B cell (primary cell): ENCODE measurements around the gene ULK4. TPM values are rescaled to one million over a fixed set of nuclear protein-coding genes. Genes with fewer than 3 reads are reported as not detected.

Experiments
- ATAC-seq: fragments of 200-7000 bp; cut with Tn5 transposase; one replicate; pipeline ENCODE4 v1.10.0; 2021; ENCODE audit warnings: low read depth, mild to moderate bottlenecking, moderate number of reproducible peaks, moderate library complexity
- CTCF ChIA-PET: fragments of 350-600 bp; sonication (Branson Sonifier 250); formaldehyde crosslinking; loops from one replicate; lab custom pipeline; 2021; ENCODE audit warnings: antibody characterized with exemption, inconsistent platforms; lab: Charles Lee
- POLR2A ChIA-PET: fragments of 350-600 bp; sonication (Branson Sonifier 250); formaldehyde crosslinking; loops from one replicate; lab custom pipeline; 2021; ENCODE audit warnings: antibody characterized with exemption; lab: Charles Lee
- DNase-seq: peaks from one replicate; pipeline ENCODE4 v3.0.0; 2013
- H2AFZ ChIP-seq: 2 replicates; pipeline ENCODE4 v1.6.1; 2012; ENCODE audit warnings: mild to moderate bottlenecking, low read depth, low read length; ENCODE audit not compliant: insufficient read depth, poor library complexity, severe bottlenecking
- H3K27ac ChIP-seq, 2 donors: 1 replicate in 1 of 2; 2 replicates in 1 of 2; pipeline ENCODE4 v1.5.1; 2012 to 2013; ENCODE audit warnings: low read length in 2 of 2, mild to moderate bottlenecking in 2 of 2, moderate library complexity in 1 of 2
- H3K27me3 ChIP-seq, 4 experiments: fragments of 200-600 bp in 1 of 4; sonication (generic) in 1 of 4; replicated peaks in 1 of 4; 1 replicate in 2 of 4; 2 replicates in 2 of 4; pipeline versions ENCODE4 v1.6.1 to v1.7.0; 2013 to 2016; ENCODE audit warnings: low read length in 3 of 4, mild to moderate bottlenecking in 2 of 4, mixed read lengths in 1 of 4, moderate library complexity in 1 of 4; ENCODE audit not compliant: insufficient read depth in 4 of 4, control insufficient read depth in 3 of 4; ENCODE audit errors: control extremely low read depth in 1 of 4
- H3K36me3 ChIP-seq, 2 experiments: replicated peaks in 1 of 2; 1 replicate in 1 of 2; 2 replicates in 1 of 2; pipeline versions ENCODE4 v1.6.1 to v1.7.1; 2013; ENCODE audit warnings: low read length in 1 of 2; ENCODE audit not compliant: insufficient read depth in 2 of 2, control insufficient read depth in 1 of 2; ENCODE audit errors: control extremely low read depth in 1 of 2, extremely low read depth in 1 of 2
- H3K4me1 ChIP-seq, 2 donors: fragments of 200-600 bp in 1 of 2; sonication (generic) in 1 of 2; 1 replicate in 1 of 2; 2 replicates in 1 of 2; pipeline versions ENCODE4 v1.5.1 to v1.6.1; 2013 to 2017; ENCODE audit warnings: low read length in 2 of 2; ENCODE audit not compliant: control insufficient read depth in 2 of 2, insufficient read depth in 2 of 2
- H3K4me2 ChIP-seq: replicated peaks from 2 replicates; pipeline ENCODE3; 2012; ENCODE audit warnings: mild to moderate bottlenecking, low read depth, low read length; ENCODE audit not compliant: poor library complexity, severe bottlenecking
- H3K4me3 ChIP-seq, 5 experiments: fragments of 200-600 bp in 1 of 5; sonication (generic) in 1 of 5; 1 replicate in 3 of 5; 2 replicates in 2 of 5; pipeline versions ENCODE4 v1.5.1 to v1.7.0; 2011 to 2016; ENCODE audit warnings: low read length in 4 of 5, mild to moderate bottlenecking in 4 of 5, low read depth in 2 of 5, control low read depth in 1 of 5, moderate library complexity in 1 of 5; ENCODE audit not compliant: insufficient read depth in 1 of 5; ENCODE audit errors: control extremely low read depth in 1 of 5, extremely low read depth in 1 of 5
- H3K79me2 ChIP-seq: fragments of 200-600 bp; sonication (generic); one replicate; pipeline ENCODE4 v1.6.0; 2016; ENCODE audit warnings: low read length; ENCODE audit not compliant: control insufficient read depth, insufficient read depth
- H3K9ac ChIP-seq: fragments of 200-600 bp; sonication (generic); 2 replicates; pipeline ENCODE4 v1.6.1; 2017; ENCODE audit warnings: mild to moderate bottlenecking, low read length, moderate library complexity
- H3K9me3 ChIP-seq, 3 donors: one replicate each; pipeline versions ENCODE4 v1.6.1 to v1.7.1; 2013; ENCODE audit warnings: low read length in 2 of 3; ENCODE audit not compliant: control insufficient read depth in 2 of 3, insufficient read depth in 1 of 3; ENCODE audit errors: control extremely low read depth in 1 of 3
- H4K20me1 ChIP-seq: 2 replicates; pipeline ENCODE4 v1.6.0; 2012; ENCODE audit warnings: mild to moderate bottlenecking, low read length; ENCODE audit not compliant: insufficient read depth, control insufficient read depth, poor library complexity, severe bottlenecking
- H3K27ac Mint-ChIP-seq: one replicate; pipeline ENCODE4 v1.8.0; 2021; ENCODE audit warnings: mixed read lengths
- H3K27me3 Mint-ChIP-seq: one replicate; pipeline ENCODE4 v1.8.0; 2021; ENCODE audit warnings: mixed read lengths
- H3K4me1 Mint-ChIP-seq: one replicate; pipeline ENCODE4 v1.8.0; 2021; ENCODE audit warnings: mixed read lengths
- H3K4me3 Mint-ChIP-seq: one replicate; pipeline ENCODE4 v1.8.0; 2021; ENCODE audit warnings: mixed read lengths
- H3K9me3 Mint-ChIP-seq: one replicate; pipeline ENCODE4 v1.8.0; 2022; ENCODE audit warnings: mixed read lengths; ENCODE audit not compliant: insufficient read depth
- EZH2 ChIP-seq: IDR thresholded peaks from 2 replicates; pipeline ENCODE4 v1.6.1; 2012; ENCODE audit warnings: borderline replicate concordance, low read depth, mild to moderate bottlenecking, moderate library complexity, low read length; ENCODE audit not compliant: insufficient read depth, poor library complexity, severe bottlenecking
- WGBS: methylation state at CpG from one replicate; pipeline ENCODE4 v1.1.5; 2013; ENCODE audit warnings: missing lambda C conversion rate; ENCODE audit not compliant: insufficient coverage; 5-methylcytosine and 5-hydroxymethylcytosine counted together
- intact Hi-C: fragments of 100-400 bp; cut with micrococcal nuclease; formaldehyde crosslinking; loops from one replicate; pipeline ENCODE4 v1.10.0; 2022
- polyA plus RNA-seq: library from polyadenylated mRNA; depleted of rRNA; stranded (reverse); fragments of >200 nt; gene quantifications from 2 replicates; pipeline ENCODE4 v1.2.3, GENCODE V29; 2012
- total RNA-seq, 2 donors: library from RNA; stranded (reverse); fragments of 120-200 nt in 1 of 2; gene quantifications; 1 replicate in 1 of 2; 2 replicates in 1 of 2; pipeline versions ENCODE4 v1.2.3 to v1.2.4, GENCODE V29; 2013 to 2022
- TF ChIP-seq, protein P1 (sequence below): fragments of 200-600 bp; IDR thresholded peaks from one replicate; pipeline ENCODE4 v1.8.0; 2022; ENCODE audit warnings: antibody characterized with exemption, mild to moderate bottlenecking

ULK4 gene
- total and polyA plus RNA-seq, 2 donors (not counting 1 experiment from before 2014, with no cell fraction given), result 5.2 to 33.7 TPM

DNA sequence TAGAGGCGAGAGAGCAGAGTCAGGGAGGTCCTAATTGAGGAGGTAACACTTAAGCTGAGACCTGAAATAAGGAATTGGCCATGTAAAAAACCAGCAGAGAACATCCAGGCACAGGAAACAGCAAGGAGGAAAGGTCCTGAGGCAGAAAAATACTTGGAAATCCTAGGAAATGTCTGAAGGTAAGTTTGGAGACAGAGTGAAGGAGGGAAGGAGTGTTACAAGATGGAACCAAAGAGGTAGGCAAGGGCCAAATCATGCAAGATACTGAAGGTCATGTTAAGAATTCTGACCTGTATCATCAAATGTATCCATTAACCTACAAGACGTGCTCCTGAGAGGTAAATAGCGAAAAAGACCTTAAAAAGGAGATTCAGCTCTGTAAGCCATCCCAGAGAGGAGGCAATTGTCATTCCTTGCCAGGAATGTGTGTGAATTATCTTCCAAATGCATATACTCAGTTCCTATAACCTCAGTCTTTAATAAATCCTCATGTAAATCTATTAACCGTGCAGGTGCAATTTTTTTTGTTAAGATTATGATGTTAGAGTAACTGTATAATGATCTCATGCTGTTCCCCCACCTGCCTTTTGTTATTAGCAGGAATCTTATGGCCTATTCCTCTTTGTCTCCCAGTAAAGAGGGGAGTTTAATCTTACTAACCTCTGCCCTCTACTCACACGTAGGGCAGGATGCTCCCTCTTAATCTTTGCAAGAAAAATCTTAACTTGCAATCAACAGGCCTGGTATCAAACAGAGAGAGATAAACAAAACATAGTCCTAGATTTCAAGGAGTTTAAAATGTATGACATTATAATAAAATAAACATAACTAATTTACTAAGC lies 166.9 kb downstream of the ULK4 start:
- Mint-ChIP-seq H3K4me3 (no peak overlapping the region), H3K4me1 (no peaks in the 10 kb centered on the region), H3K9me3 (no peaks in the 10 kb centered on the region), H3K27me3 (no peaks in the 10 kb centered on the region), H3K27ac (no peak overlapping the region)
- intact Hi-C loops, result no loop called here
- ATAC-seq (no peak), DNase-seq (no peak)
- H3K4me3 ChIP-seq, result no peak overlapping the region
- no peak overlapping the region for H3K27ac ChIP-seq
- TF ChIP-seq EZH2, result no peak
- TF ChIP-seq, protein P1, sequence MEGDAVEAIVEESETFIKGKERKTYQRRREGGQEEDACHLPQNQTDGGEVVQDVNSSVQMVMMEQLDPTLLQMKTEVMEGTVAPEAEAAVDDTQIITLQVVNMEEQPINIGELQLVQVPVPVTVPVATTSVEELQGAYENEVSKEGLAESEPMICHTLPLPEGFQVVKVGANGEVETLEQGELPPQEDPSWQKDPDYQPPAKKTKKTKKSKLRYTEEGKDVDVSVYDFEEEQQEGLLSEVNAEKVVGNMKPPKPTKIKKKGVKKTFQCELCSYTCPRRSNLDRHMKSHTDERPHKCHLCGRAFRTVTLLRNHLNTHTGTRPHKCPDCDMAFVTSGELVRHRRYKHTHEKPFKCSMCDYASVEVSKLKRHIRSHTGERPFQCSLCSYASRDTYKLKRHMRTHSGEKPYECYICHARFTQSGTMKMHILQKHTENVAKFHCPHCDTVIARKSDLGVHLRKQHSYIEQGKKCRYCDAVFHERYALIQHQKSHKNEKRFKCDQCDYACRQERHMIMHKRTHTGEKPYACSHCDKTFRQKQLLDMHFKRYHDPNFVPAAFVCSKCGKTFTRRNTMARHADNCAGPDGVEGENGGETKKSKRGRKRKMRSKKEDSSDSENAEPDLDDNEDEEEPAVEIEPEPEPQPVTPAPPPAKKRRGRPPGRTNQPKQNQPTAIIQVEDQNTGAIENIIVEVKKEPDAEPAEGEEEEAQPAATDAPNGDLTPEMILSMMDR, result no peak
- no peak overlapping the region for H3K4me2 ChIP-seq
- no peaks in the 10 kb centered on the region for H3K79me2 ChIP-seq
- H3K4me1 ChIP-seq, result no peaks in the 10 kb centered on the region
- CTCF ChIA-PET, result no interaction called here
- H3K27me3 ChIP-seq, result no peaks in the 10 kb centered on the region
- no peaks in the 10 kb centered on the region for H3K36me3 ChIP-seq
- POLR2A ChIA-PET, result no interaction called here
- no peak overlapping the region for H3K9ac ChIP-seq
- no peaks in the 10 kb centered on the region for H3K9me3 ChIP-seq
- H4K20me1 ChIP-seq, result no peaks in the 10 kb centered on the region
- WGBS, result no CpG with 5 or more reads among the region's 5 CpGs
- H2AFZ ChIP-seq, result no peak overlapping the region

DNA sequence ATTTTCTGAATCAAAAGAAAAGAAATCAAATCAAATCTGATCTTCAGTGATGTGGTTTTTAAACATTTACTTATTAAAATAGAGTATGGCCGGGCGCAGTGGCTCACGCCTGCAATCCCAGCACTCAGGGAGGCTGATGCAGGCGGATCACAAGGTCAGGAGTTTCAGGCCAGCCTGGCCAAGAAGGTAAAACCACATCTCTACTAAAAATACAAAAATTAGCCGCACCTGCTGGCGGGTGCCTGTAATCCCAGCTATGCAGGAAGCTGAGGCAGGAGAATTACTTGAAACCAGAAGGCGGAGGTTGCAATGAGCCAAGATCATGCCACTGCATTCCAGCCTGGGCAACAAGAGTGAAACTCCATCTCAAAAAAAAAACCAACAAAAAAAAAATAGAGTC lies 169.1 kb downstream of the ULK4 start:
- H3K4me1 ChIP-seq, result no peaks in the 10 kb centered on the region
- no peaks in the 10 kb centered on the region for H3K36me3 ChIP-seq
- intact Hi-C loops, result no loop called here
- Mint-ChIP-seq H3K27ac (no peak overlapping the region), H3K27me3 (no peaks in the 10 kb centered on the region), H3K4me1 (no peaks in the 10 kb centered on the region), H3K9me3 (no peaks in the 10 kb centered on the region), H3K4me3 (no peak overlapping the region)
- H3K79me2 ChIP-seq, result no peaks in the 10 kb centered on the region
- ChIA-PET CTCF (no interaction called here), POLR2A (no interaction called here)
- no peak overlapping the region for H2AFZ ChIP-seq
- no peaks in the 10 kb centered on the region for H4K20me1 ChIP-seq
- H3K4me3 ChIP-seq, result no peak overlapping the region
- ATAC-seq (no peak), DNase-seq (no peak)
- H3K4me2 ChIP-seq, result no peak overlapping the region
- no peaks in the 10 kb centered on the region for H3K27me3 ChIP-seq
- no peak overlapping the region for H3K9ac ChIP-seq
- WGBS, result 100% methylated on average over 2 of the region's 7 CpGs
- no peak overlapping the region for H3K27ac ChIP-seq
- H3K9me3 ChIP-seq, result no peaks in the 10 kb centered on the region
- TF ChIP-seq, protein P1, result no peak
- no peak for TF ChIP-seq EZH2
